Measurements from ENCODE around the gene CCDC57. TPM values are rescaled to one million over a fixed set of nuclear protein-coding genes. Genes with fewer than 3 reads are reported as not detected.

CCDC57 gene
- total and polyA plus RNA-seq, 2 experiments from 2014 or later: 10.6 to 15.3 TPM

- no peak overlapping the region for H2AFZ ChIP-seq
- H3K36me3 ChIP-seq (ENCODE audit: low read depth): no peaks in the 10 kb centered on the region
- H3K4me2 ChIP-seq (ENCODE audit: unreplicated experiment): no peak overlapping the region
- DNase-seq: no peak
- no peaks in the 10 kb centered on the region for H3K9me3 ChIP-seq (ENCODE audit: low read depth)
- H3K27me3 ChIP-seq (replicated peaks; ENCODE audit: insufficient read depth): no peaks in the 10 kb centered on the region
- H3K4me3 ChIP-seq: no peak overlapping the region
- no peak overlapping the region for H3K9ac ChIP-seq
- no peaks in the 10 kb centered on the region for H3K4me1 ChIP-seq (ENCODE audit: insufficient read depth)
- TF ChIP-seq EZH2phosphoT487 (IDR thresholded peaks at IDR 0.05; ENCODE audit: insufficient read depth, low read depth) (no peak), EZH2 (IDR thresholded peaks at IDR 0.05; ENCODE audit: insufficient read depth, poor library complexity, severe bottlenecking) (no peak)
- H3K9me2 ChIP-seq (ENCODE audit: insufficient read depth): no peaks in the 10 kb centered on the region
- H3F3A ChIP-seq (ENCODE audit: insufficient read depth): no peaks in the 10 kb centered on the region
- 94 to 96% methylated on average over 5 of the region's 5 CpGs for WGBS, 2 experiments (ENCODE audit: low coverage in 1 of 2, low lambda C conversion rate in 2 of 2, missing lambda C conversion rate in 2 of 2)
- in situ Hi-C loops (cut with MboI): no loop called here
- H4K20me1 ChIP-seq (ENCODE audit: insufficient read depth): no peaks in the 10 kb centered on the region
- no peak overlapping the region for H3K27ac ChIP-seq
- no peaks in the 10 kb centered on the region for H3K79me2 ChIP-seq (ENCODE audit: insufficient read depth)
Measured at GRCh38 chr17:82152114-82152513, 60.5 kb downstream of the CCDC57 start.

- no peak overlapping the region for H3K27ac ChIP-seq
- H3K4me1 ChIP-seq (ENCODE audit: insufficient read depth): no peaks in the 10 kb centered on the region
- no peak overlapping the region for H3K4me2 ChIP-seq (ENCODE audit: unreplicated experiment)
- no peak overlapping the region for H3K4me3 ChIP-seq
- no peak overlapping the region for H2AFZ ChIP-seq
- no peaks in the 10 kb centered on the region for H3K27me3 ChIP-seq (replicated peaks; ENCODE audit: insufficient read depth)
- no peaks in the 10 kb centered on the region for H3K36me3 ChIP-seq (ENCODE audit: low read depth)
- no peaks in the 10 kb centered on the region for H3F3A ChIP-seq (ENCODE audit: insufficient read depth)
- H3K9ac ChIP-seq: no peak overlapping the region
- 86 to 87% methylated on average over 13 to 17 of the region's 22 CpGs for WGBS, 2 experiments (ENCODE audit: low coverage in 1 of 2, low lambda C conversion rate in 2 of 2, missing lambda C conversion rate in 2 of 2)
- TF ChIP-seq EZH2phosphoT487 (IDR thresholded peaks at IDR 0.05; ENCODE audit: insufficient read depth, low read depth): no peak
- in situ Hi-C loops (cut with MboI): no loop called here
- H3K79me2 ChIP-seq (ENCODE audit: insufficient read depth): no peaks in the 10 kb centered on the region
- H3K9me3 ChIP-seq (ENCODE audit: low read depth): no peaks in the 10 kb centered on the region
- H4K20me1 ChIP-seq (ENCODE audit: insufficient read depth): no peaks in the 10 kb centered on the region
- no peaks in the 10 kb centered on the region for H3K9me2 ChIP-seq (ENCODE audit: insufficient read depth)
- DNase-seq: no peak
Measured at GRCh38 chr17:82151106-82151957, 61.3 kb downstream of the CCDC57 start.

DNA sequence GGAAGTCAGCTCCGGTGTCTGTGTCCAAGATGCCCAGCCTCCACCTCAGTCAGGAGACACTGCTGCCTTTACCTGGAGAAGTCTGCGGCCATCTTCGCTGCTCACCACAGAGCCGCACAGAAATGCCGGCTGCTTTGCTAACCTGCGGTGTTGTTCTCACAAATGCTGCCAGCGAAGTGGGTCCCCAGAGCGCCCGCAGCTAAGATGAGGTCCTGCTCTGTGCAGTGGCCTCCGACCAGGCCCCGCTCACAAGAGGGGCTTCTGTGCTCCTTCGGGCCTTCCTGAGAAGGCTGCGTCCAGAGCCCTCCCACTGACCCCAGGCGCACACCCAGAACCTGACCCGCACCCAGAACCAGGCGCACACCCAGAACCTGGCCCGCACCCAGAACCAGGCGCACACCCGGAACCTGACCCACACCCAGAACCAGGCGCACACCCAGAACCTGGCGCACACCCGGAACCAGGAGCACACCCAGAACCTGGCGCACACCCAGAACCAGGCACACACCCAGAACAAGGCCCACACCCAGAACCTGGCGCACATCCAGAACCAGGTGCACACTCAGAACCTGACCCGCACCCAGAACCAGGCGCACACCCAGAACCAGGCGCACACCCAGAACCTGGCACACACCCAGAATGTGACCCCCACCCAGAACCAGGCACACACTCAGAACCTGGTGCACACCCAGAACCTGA lies 63.1 kb downstream of the CCDC57 start:
- no peak overlapping the region for H2AFZ ChIP-seq
- 90% methylated on average over 24 to 27 of the region's 27 CpGs for WGBS, 2 experiments (ENCODE audit: low coverage in 1 of 2, low lambda C conversion rate in 2 of 2, missing lambda C conversion rate in 2 of 2)
- TF ChIP-seq EZH2phosphoT487 (IDR thresholded peaks at IDR 0.05; ENCODE audit: insufficient read depth, low read depth): no peak
- no peak for TF ChIP-seq EZH2 (IDR thresholded peaks at IDR 0.05; ENCODE audit: insufficient read depth, poor library complexity, severe bottlenecking)
- no peaks in the 10 kb centered on the region for H3K36me3 ChIP-seq (ENCODE audit: low read depth)
- no peak overlapping the region for H3K27ac ChIP-seq
- in situ Hi-C loops (cut with MboI): no loop called here
- H3K4me3 ChIP-seq: no peak overlapping the region
- no peak overlapping the region for H3K9ac ChIP-seq
- no peak overlapping the region for H3K4me2 ChIP-seq (ENCODE audit: unreplicated experiment)
- no peaks in the 10 kb centered on the region for H3K9me2 ChIP-seq (ENCODE audit: insufficient read depth)
- H3K79me2 ChIP-seq (ENCODE audit: insufficient read depth): no peaks in the 10 kb centered on the region
- H4K20me1 ChIP-seq (ENCODE audit: insufficient read depth): no peaks in the 10 kb centered on the region
- no peaks in the 10 kb centered on the region for H3K4me1 ChIP-seq (ENCODE audit: insufficient read depth)
- H3F3A ChIP-seq (ENCODE audit: insufficient read depth): no peaks in the 10 kb centered on the region
- H3K27me3 ChIP-seq (replicated peaks; ENCODE audit: insufficient read depth): no peaks in the 10 kb centered on the region
- H3K9me3 ChIP-seq (ENCODE audit: low read depth): no peaks in the 10 kb centered on the region
- no peak for DNase-seq

DNA sequence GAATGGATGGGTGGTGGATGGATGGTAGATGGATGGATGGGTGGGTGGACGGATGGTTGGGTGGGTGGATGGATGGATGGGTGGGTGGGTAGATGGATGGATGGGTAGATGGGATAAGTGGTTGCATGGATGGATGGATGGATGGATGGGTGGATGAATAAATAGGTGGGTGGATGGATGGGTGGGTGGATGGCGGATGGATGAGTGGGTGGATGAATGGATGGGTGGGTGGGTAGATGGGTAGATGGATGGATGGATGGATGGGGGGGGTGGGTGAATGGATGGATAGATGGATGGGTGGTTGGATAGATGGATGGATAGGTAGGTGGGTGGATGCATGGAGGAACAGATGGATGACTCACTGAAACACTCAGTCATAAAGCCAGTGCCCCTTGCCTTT lies 63.6 kb downstream of the CCDC57 start:
- Histone ChIP-seq H3K9me3 (ENCODE audit: low read depth) (no peaks in the 10 kb centered on the region), H2AFZ (no peak overlapping the region), H3K4me2 (ENCODE audit: unreplicated experiment) (no peak overlapping the region), H3K79me2 (ENCODE audit: insufficient read depth) (no peaks in the 10 kb centered on the region), H3K36me3 (ENCODE audit: low read depth) (no peaks in the 10 kb centered on the region), H3K9me2 (ENCODE audit: insufficient read depth) (no peaks in the 10 kb centered on the region), H3K4me1 (ENCODE audit: insufficient read depth) (no peaks in the 10 kb centered on the region), H3F3A (ENCODE audit: insufficient read depth) (no peaks in the 10 kb centered on the region), H3K27me3 (replicated peaks; ENCODE audit: insufficient read depth) (no peaks in the 10 kb centered on the region), H4K20me1 (ENCODE audit: insufficient read depth) (no peaks in the 10 kb centered on the region), H3K4me3 (no peak overlapping the region), H3K27ac (no peak overlapping the region), H3K9ac (no peak overlapping the region)
- DNase-seq: peak; percentile 22
- TF ChIP-seq EZH2phosphoT487 (IDR thresholded peaks at IDR 0.05; ENCODE audit: insufficient read depth, low read depth) (no peak), EZH2 (IDR thresholded peaks at IDR 0.05; ENCODE audit: insufficient read depth, poor library complexity, severe bottlenecking) (no peak)
- 96% methylated on average over 1 of the region's 2 CpGs; no CpG with 5 or more reads in 1 of the 2 experiments for WGBS, 2 experiments (ENCODE audit: low coverage in 1 of 2, low lambda C conversion rate in 2 of 2, missing lambda C conversion rate in 2 of 2)
- in situ Hi-C loops (cut with MboI): no loop called here
